Astrocyte of the cerebellum (primary cell): ENCODE measurements around the gene VSX2.
A peak's percentile ranks its signal among the peaks of the same experiment; 100 is the strongest.

Experiments
- DNase-seq: peaks from one replicate; pipeline ENCODE4 v3.0.0-alpha.2; 2011; ENCODE audit warnings: low read depth
- H3K4me3 ChIP-seq: 2 replicates; pipeline ENCODE4 v1.5.1; 2011; ENCODE audit warnings: mild to moderate bottlenecking, low read depth, low read length, moderate library complexity
- in situ Hi-C: cut with HindIII; loops from 2 replicates; pipeline ENCODE4 v1.10.0; 2017; ENCODE audit warnings: low sequenced_read_pairs
- TF ChIP-seq, protein P1 (sequence below): IDR thresholded peaks from 2 replicates; pipeline ENCODE4 v1.5.1; 2012; ENCODE audit warnings: low read length, low read depth, moderate library complexity, mild to moderate bottlenecking; ENCODE audit errors: missing control alignments

The VSX2 gene

DNA sequence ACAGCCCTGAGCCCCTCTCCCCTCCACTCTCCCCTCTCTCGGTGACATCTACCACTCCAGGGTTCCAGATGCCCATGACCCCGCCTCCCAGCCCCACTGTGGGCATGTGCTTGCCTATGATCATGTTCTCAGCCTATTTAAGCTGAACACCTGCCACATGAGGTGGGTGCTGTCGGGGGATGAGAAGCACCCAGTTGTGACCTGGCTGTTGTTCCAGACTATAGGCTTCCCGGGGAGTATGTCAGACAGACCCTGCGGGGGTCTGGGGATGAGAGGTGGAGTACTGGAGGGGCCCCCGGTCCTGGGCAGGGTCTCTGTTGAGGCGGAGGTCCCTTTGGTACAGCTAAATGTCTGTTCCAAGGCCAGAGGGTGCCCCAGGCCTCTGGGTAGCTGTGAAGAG, 6.0 kb downstream of the VSX2 start:
- no peak overlapping the region for H3K4me3 ChIP-seq
- in situ Hi-C loops, result loop anchor here (25.0 kb wide), 1 partner anchor 133 kb away; no protein-coding TSS in a partner anchor
- no peak for DNase-seq
- TF ChIP-seq, protein P1, sequence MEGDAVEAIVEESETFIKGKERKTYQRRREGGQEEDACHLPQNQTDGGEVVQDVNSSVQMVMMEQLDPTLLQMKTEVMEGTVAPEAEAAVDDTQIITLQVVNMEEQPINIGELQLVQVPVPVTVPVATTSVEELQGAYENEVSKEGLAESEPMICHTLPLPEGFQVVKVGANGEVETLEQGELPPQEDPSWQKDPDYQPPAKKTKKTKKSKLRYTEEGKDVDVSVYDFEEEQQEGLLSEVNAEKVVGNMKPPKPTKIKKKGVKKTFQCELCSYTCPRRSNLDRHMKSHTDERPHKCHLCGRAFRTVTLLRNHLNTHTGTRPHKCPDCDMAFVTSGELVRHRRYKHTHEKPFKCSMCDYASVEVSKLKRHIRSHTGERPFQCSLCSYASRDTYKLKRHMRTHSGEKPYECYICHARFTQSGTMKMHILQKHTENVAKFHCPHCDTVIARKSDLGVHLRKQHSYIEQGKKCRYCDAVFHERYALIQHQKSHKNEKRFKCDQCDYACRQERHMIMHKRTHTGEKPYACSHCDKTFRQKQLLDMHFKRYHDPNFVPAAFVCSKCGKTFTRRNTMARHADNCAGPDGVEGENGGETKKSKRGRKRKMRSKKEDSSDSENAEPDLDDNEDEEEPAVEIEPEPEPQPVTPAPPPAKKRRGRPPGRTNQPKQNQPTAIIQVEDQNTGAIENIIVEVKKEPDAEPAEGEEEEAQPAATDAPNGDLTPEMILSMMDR, result no peak

DNA sequence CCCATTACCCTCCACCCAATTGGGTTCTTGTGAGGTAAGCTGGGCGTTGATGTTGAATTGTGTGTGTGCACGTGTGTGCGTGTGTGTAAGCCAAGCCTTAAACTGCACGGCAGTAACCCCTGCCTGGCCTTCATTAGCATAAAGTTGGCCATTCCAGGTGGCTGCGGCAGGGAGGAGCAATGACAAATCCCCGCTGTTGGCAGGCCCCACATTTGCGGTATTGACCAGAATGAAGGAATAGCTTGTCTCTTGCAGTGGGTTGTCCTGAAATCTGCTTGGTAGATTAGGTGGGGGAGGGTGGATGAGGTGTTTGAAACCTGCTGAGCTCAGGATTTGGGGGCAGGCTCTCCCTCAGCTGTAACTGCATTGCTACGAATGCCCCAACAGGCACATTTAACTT, 7.3 kb downstream of the VSX2 start:
- no peak for DNase-seq
- no peak overlapping the region for H3K4me3 ChIP-seq
- in situ Hi-C loops, result loop anchor here (25.0 kb wide), 1 partner anchor 134 kb away; no protein-coding TSS in a partner anchor
- TF ChIP-seq, protein P1, result no peak

DNA sequence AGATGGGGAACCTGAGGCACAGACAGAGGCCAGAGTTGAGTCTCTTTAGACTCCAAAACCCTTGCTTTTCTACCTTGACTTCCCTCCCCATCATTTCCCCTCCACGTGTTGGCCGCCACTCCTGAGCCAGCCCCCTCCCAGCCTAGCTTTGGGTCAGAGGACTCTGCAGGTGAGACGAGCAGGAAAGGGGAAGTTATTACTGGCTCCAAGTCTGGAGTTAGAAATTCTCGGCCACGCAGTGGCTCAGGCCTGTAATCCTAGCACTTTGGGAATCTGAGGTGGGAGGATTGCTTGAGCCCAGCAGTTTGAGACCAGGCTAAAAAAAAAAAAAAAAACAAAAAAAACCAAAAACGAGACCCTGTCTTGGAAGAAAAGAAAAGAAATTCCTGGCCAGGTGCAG, 8.8 kb downstream of the VSX2 start:
- in situ Hi-C loops, result loop anchor here (25.0 kb wide), 1 partner anchor 136 kb away; no protein-coding TSS in a partner anchor
- no peak overlapping the region for H3K4me3 ChIP-seq
- DNase-seq, result no peak
- TF ChIP-seq, protein P1, result no peak

DNA sequence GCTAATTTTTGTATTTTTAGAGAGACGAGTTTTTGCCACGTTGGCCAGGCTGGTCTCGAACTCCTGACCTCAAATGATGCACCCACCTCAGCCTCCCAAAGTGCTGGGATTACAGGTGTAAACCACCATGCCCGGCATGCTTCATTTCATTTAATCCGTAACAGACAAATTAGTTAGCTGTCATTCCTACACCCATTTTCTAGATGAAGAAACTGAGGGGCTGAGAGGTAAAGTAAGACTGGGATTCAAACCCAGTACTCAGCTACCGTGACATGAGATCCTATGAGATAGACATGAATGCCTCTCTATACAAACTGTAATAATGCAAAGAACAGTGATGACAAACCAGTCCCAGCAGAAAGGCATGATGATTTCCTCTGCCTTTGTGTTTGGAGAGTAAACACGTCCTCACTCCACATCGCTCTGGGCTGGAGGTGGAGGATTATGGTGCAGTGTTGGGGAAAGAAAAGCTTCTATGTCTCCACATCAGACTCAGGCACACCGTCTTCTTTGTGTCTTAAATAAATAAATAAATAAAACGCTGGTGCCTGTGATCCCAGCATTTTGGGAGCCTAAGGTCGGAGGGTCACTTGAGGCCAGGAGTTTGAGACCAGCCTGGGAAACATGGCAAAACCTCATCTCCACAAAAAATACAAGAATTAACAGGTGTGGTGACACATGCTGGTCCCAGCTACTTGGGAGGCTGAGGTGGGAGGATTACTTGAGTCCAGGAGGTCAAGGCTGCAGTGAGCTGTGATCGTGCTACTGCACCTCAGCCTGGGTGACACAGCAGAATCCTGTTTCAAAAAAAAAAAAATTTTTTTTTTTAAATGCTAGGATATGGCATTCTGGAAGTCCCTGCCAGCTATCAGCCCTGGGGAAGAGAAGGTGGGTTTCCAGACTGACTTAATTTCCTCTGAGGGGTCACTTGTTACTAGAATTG, 10.5 kb downstream of the VSX2 start:
- no peak overlapping the region for H3K4me3 ChIP-seq
- in situ Hi-C loops, result loop anchor here (25.0 kb wide), 1 partner anchor 137 kb away; no protein-coding TSS in a partner anchor
- TF ChIP-seq, protein P1, result no peak
- DNase-seq, result no peak

DNA sequence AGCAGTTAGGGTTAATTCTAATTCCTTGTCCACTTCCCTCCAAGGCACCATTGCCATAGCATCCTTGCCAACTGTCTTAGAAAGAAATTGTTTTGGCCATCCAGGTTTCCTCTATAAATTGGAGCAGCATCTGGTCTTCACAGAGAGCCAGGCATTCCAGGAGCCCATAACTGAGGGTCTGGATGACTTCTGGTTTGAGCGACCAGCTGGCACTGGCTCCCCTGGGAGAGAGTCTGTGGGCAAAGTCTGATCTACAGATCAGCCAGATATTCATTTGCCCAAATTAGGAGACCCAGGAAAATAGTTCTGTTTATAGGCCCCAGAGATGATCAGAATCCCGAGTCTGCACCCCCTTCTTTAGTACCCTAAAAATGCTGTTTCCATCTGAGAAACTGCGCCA, 16.0 kb downstream of the VSX2 start:
- in situ Hi-C loops, result no loop called here
- DNase-seq, result no peak
- TF ChIP-seq, protein P1, result no peak
- no peak overlapping the region for H3K4me3 ChIP-seq

DNA sequence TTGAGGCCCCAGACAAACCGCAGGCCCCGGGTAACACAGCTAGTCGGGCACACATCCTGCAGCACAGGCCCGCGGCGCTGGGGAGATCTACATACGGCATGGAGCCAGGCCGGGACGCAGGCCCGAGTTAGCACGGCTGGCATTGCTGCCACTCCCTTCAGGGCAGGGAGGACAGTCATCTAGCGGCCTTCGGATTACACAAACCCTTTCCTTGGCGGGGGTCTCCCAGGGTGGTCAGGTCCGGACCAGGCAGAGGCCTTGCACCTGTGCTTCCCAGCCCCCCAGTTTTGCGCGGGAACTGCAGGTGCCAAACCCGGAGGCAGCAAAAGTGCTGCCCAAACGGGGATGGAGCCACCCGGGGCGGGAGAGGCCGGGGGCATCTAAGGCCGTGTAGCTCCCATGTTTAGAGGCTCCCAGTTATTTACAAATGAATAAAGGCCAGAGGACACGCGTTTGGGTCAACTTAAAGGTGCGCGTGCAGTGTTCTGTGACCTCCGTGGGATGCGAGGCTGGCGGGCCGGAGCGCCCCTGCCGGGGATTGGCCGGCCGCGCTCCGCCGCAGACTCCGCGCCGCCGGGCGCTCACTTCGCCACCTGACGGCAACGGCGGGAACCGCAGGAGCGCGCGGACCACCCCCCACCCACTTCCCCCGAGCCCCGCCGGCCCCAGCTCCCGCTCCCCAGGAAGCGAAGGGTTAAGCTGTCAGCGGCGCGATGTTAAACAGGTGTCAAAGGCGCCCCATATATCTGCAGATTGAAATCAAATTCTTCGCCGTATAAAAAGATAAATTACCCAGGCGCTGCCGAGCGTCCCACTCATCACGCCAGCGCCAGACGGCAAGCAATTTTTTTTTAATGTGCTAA, 18.1 kb downstream of the VSX2 start:
- peak overlapping the region; percentile 53 for H3K4me3 ChIP-seq
- TF ChIP-seq, protein P1, result peak; percentile 81
- in situ Hi-C loops, result no loop called here
- no peak for DNase-seq
